GM12878 (cell line): ENCODE data around the gene COL6A3. TPM values are rescaled to one million over a fixed set of nuclear protein-coding genes. Genes with fewer than 3 reads are reported as not detected.

ENCODE experiments used
- ATAC-seq: fragments of 200-7000 bp; cut with Tn5 transposase; 3 replicates; pipeline ENCODE4 v1.9.1; 2020; ENCODE audit warnings: mild to moderate bottlenecking, moderate library complexity
- BruUV-seq: library from RNA; stranded (reverse); fragments of 400-500 nt; replicated peaks from 2 replicates; lab custom pipeline; 2021; lab: Mats Ljungman, UMichigan
- CTCF ChIA-PET: fragments of 300-600 bp; sonication (Branson Sonifier 250); formaldehyde crosslinking; extraction: SDS; loops from one replicate; lab custom pipeline; 2021; ENCODE audit warnings: inconsistent platforms; lab: Yijun Ruan, JAX
- POLR2A ChIA-PET: fragments of 350-600 bp; formaldehyde crosslinking; extraction: SDS; loops from one replicate; lab custom pipeline; 2021; ENCODE audit warnings: inconsistent platforms; lab: Charles Lee
- RAD21 ChIA-PET: fragments of 300-600 bp; sonication (Branson Sonifier 250); formaldehyde crosslinking; loops from one replicate; lab custom pipeline; 2023; ENCODE audit warnings: antibody characterized with exemption; ENCODE audit not compliant: unreplicated experiment; lab: Charles Lee
- SMC1A ChIA-PET: fragments of 300-600 bp; sonication (Branson Sonifier 250); formaldehyde crosslinking; loops from one replicate; lab custom pipeline; 2023; ENCODE audit not compliant: unreplicated experiment, uncharacterized antibody; lab: Charles Lee
- DNase-seq: peaks from one replicate; pipeline ENCODE4 v3.0.0-alpha.2; 2011; ENCODE audit warnings: low read depth, low spot score
- FAIRE-seq: peaks from 3 replicates; lab custom pipeline; 2011; peaks lifted over from hg19 to GRCh38; lab: Jason Lieb, UNC
- H2AFZ ChIP-seq: 2 replicates; pipeline ENCODE4 v1.6.0; 2011; ENCODE audit warnings: low read depth, low read length, control low read depth; ENCODE audit not compliant: control insufficient read depth
- H3K27ac ChIP-seq: 2 replicates; pipeline ENCODE4 v1.5.1; 2011; ENCODE audit warnings: control low read depth; ENCODE audit not compliant: control insufficient read depth, insufficient read depth
- H3K27me3 ChIP-seq, 2 experiments: replicated peaks in 1 of 2; 2 replicates each; pipeline versions ENCODE4 v1.6.0 to v1.6.1; 2011; ENCODE audit warnings: low read length in 1 of 2; ENCODE audit not compliant: control insufficient read depth in 2 of 2, insufficient read depth in 2 of 2
- H3K36me3 ChIP-seq, 2 experiments: 2 replicates each; pipeline ENCODE4 v1.5.1; 2011; ENCODE audit warnings: low read length in 1 of 2; ENCODE audit not compliant: control insufficient read depth in 2 of 2, insufficient read depth in 2 of 2
- H3K4me1 ChIP-seq: 2 replicates; pipeline ENCODE4 v1.6.1; 2011; ENCODE audit warnings: mild to moderate bottlenecking, low read length, moderate library complexity, mixed read lengths; ENCODE audit not compliant: control insufficient read depth, insufficient read depth
- H3K4me2 ChIP-seq: 2 replicates; pipeline ENCODE4 v1.6.0; 2011; ENCODE audit warnings: control low read depth; ENCODE audit not compliant: control insufficient read depth, insufficient read depth
- H3K4me3 ChIP-seq: fragments of 200-600 bp; sonication (generic); 2 replicates; pipeline ENCODE4 v1.5.1; 2016
- H3K79me2 ChIP-seq: 2 replicates; pipeline ENCODE4 v1.6.0; 2011; ENCODE audit warnings: low read length; ENCODE audit not compliant: control insufficient read depth, insufficient read depth
- H3K9ac ChIP-seq: 2 replicates; pipeline ENCODE4 v1.8.0; 2011; ENCODE audit warnings: low read length, control low read depth, mixed read lengths; ENCODE audit not compliant: control insufficient read depth, insufficient read depth
- H3K9me3 ChIP-seq: replicated peaks from 3 replicates; pipeline ENCODE4 v1.5.1; 2011; ENCODE audit warnings: mild to moderate bottlenecking, low read length; ENCODE audit not compliant: control insufficient read depth, insufficient read depth
- H4K20me1 ChIP-seq: 2 replicates; pipeline ENCODE4 v1.6.0; 2011; ENCODE audit not compliant: control insufficient read depth, insufficient read depth
- ASH2L ChIP-seq: fragments of 300-600, 200-600 bp; sonication (generic); IDR thresholded peaks from 2 replicates; pipeline ENCODE4 v1.6.1; 2017; ENCODE audit warnings: low read depth, mild to moderate bottlenecking, borderline replicate concordance
- CEBPB ChIP-seq, 2 experiments: fragments of 150-350 bp in 1 of 2; IDR thresholded peaks; 2 replicates each; pipeline ENCODE4 v1.6.1; 2012 to 2014; ENCODE audit warnings: low read depth in 2 of 2, low read length in 2 of 2, borderline replicate concordance in 1 of 2, inconsistent platforms in 1 of 2
- GATAD2B ChIP-seq: fragments of 450-650 bp; conservative IDR thresholded peaks from 2 replicates; pipeline ENCODE4 v1.6.1; 2017; ENCODE audit warnings: low read depth, mild to moderate bottlenecking, moderate library complexity
- MTA2 ChIP-seq: fragments of 450-650 bp; IDR thresholded peaks from 2 replicates; pipeline ENCODE4 v1.6.1; 2016; ENCODE audit warnings: low read depth, mild to moderate bottlenecking, moderate library complexity
- NBN ChIP-seq: fragments of 450-650 bp; IDR thresholded peaks from 2 replicates; pipeline ENCODE4 v1.6.1; 2016
- NFYA ChIP-seq: IDR thresholded peaks from 2 replicates; pipeline ENCODE4 v1.6.1; 2011; ENCODE audit warnings: low read depth, mild to moderate bottlenecking, low read length, improper control_type of control experiment, borderline replicate concordance
- NRF1 ChIP-seq: conservative IDR thresholded peaks from 2 replicates; pipeline ENCODE4 v1.6.1; 2011; ENCODE audit warnings: mild to moderate bottlenecking, low read depth, low read length, improper control_type of control experiment
- PML ChIP-seq: IDR thresholded peaks from 2 replicates; pipeline ENCODE4 v1.6.1; 2012; ENCODE audit warnings: low read length, inconsistent platforms
- POLR2A ChIP-seq: IDR thresholded peaks from 2 replicates; pipeline ENCODE4 v1.6.1; 2011; ENCODE audit warnings: low read depth, mild to moderate bottlenecking, low read length
- RELA ChIP-seq: fragments of 450-650 bp; IDR thresholded peaks from 2 replicates; pipeline ENCODE4 v1.8.0; 2014; ENCODE audit warnings: borderline replicate concordance; ENCODE audit not compliant: partially characterized antibody
- SMAD5 ChIP-seq: IDR thresholded peaks from 2 replicates; pipeline ENCODE4 v1.6.1; 2016; ENCODE audit warnings: antibody characterized with exemption, low read depth
- SMC3 ChIP-seq: IDR thresholded peaks from 2 replicates; pipeline ENCODE4 v1.6.1; 2011; ENCODE audit warnings: low read length, improper control_type of control experiment, borderline replicate concordance
- SREBF1 ChIP-seq: IDR thresholded peaks from 2 replicates; pipeline ENCODE4 v1.6.1; 2012; ENCODE audit warnings: mild to moderate bottlenecking, low read length
- SRF ChIP-seq, 2 experiments: IDR thresholded peaks; 2 replicates each; pipeline ENCODE4 v1.6.1; 2011; ENCODE audit warnings: low read depth in 2 of 2, low read length in 2 of 2, mild to moderate bottlenecking in 1 of 2, moderate library complexity in 1 of 2
- ZNF274 ChIP-seq: IDR thresholded peaks from one replicate; pipeline ENCODE4 v1.8.0; 2011; ENCODE audit not compliant: insufficient read length, insufficient read depth
- ZSCAN29 ChIP-seq: fragments of 450-650 bp; IDR thresholded peaks from 2 replicates; pipeline ENCODE4 v1.6.1; 2017; ENCODE audit warnings: mild to moderate bottlenecking, moderate library complexity
- WGBS: methylation state at CpG from one replicate; pipeline ENCODE4 v1.1.6; 2016; ENCODE audit warnings: low lambda C conversion rate; ENCODE audit not compliant: insufficient replicate concordance, insufficient coverage; ENCODE audit errors: missing lambda C conversion rate; 5-methylcytosine and 5-hydroxymethylcytosine counted together
- in situ Hi-C: fragments of 300-500 bp; cut with MboI; formaldehyde crosslinking; loops from 9 replicates; pipeline ENCODE4 v1.14.3; 2018; ENCODE audit warnings: mixed read lengths
- intact Hi-C: fragments of 100-400 bp; cut with micrococcal nuclease; formaldehyde crosslinking; loops from one replicate; pipeline ENCODE4 v1.14.2; 2022; ENCODE audit not compliant: unreplicated experiment
- polyA plus RNA-seq, 11 experiments: library from polyadenylated mRNA; depleted of rRNA in 4 of 11; unstranded in 6 of 11; stranded (reverse) in 5 of 11; fragments of >200 nt; fragmentation: Nextera tagmentation in 4 of 11; fragmentation: Illumina TruSeq in 1 of 11; extraction: Ambion mirVana in 4 of 11; extraction: Trizol in 1 of 11; gene quantifications; 1 replicate in 1 of 11; 2 replicates in 10 of 11; pipeline versions ENCODE4 v1.2.1 to v1.2.3, GENCODE V29; 2011 to 2016; ENCODE audit warnings: inconsistent platforms in 2 of 11, missing spikeins in 2 of 11, low read depth in 1 of 11
- total RNA-seq, 4 experiments: library from RNA; depleted of rRNA in 3 of 4; stranded (reverse); fragments of >200 nt in 3 of 4; fragmentation: Illumina TruSeq in 1 of 4; extraction: Trizol in 1 of 4; gene quantifications; 2 replicates each; pipeline versions ENCODE4 v1.2.1 to v1.2.3, GENCODE V29; 2013 to 2021
- TF ChIP-seq, protein P1 (sequence below): fragments of 450-650 bp; conservative IDR thresholded peaks from 2 replicates; pipeline ENCODE4 v1.6.1; 2017; ENCODE audit warnings: mild to moderate bottlenecking, moderate library complexity
- TF ChIP-seq, protein P2 (sequence below): fragments of 450-650 bp; IDR thresholded peaks from 2 replicates; pipeline ENCODE4 v1.6.1; 2018; ENCODE audit warnings: borderline replicate concordance, mild to moderate bottlenecking; ENCODE audit not compliant: partially characterized antibody
- TF ChIP-seq, protein P3 (sequence below): IDR thresholded peaks from 2 replicates; pipeline ENCODE4 v1.6.1; 2011; ENCODE audit warnings: borderline replicate concordance, low read depth, mild to moderate bottlenecking, moderate library complexity, mixed read lengths, low read length; ENCODE audit not compliant: insufficient read depth; ENCODE audit errors: extremely low read length

The COL6A3 gene
- total and polyA plus RNA-seq, 10 of the 15 experiments (the other 5 are each of a cell fraction or from before 2014, with no cell fraction given): 0.01 to 0.51 (median 0.09) TPM; not detected in 4

DNA sequence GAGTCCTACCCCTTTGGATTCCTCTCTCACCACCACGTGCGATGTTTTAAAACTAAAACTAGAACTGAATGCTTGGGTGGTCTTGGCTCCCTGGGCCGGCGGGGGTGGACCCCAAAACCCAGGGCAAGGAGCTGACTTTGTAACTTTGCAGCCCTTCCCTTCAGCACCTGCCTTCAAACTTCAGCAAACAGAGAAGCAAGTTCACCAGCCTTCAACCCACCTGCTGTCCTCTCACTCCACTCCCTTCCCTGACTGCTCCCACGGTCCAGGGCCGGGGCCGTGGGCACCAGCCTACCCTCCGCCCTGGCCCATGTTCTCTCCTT, 54.5 kb downstream of the COL6A3 start (continued):
- TF ChIP-seq SRF (IDR thresholded peaks at IDR 0.05; ENCODE audit: low read depth in 2 of 2, low read length in 2 of 2) (no peak), SREBF1 (no peak), MTA2 (no peak), PML (no peak)
- TF ChIP-seq, protein P1, sequence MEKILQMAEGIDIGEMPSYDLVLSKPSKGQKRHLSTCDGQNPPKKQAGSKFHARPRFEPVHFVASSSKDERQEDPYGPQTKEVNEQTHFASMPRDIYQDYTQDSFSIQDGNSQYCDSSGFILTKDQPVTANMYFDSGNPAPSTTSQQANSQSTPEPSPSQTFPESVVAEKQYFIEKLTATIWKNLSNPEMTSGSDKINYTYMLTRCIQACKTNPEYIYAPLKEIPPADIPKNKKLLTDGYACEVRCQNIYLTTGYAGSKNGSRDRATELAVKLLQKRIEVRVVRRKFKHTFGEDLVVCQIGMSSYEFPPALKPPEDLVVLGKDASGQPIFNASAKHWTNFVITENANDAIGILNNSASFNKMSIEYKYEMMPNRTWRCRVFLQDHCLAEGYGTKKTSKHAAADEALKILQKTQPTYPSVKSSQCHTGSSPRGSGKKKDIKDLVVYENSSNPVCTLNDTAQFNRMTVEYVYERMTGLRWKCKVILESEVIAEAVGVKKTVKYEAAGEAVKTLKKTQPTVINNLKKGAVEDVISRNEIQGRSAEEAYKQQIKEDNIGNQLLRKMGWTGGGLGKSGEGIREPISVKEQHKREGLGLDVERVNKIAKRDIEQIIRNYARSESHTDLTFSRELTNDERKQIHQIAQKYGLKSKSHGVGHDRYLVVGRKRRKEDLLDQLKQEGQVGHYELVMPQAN: no peak

DNA sequence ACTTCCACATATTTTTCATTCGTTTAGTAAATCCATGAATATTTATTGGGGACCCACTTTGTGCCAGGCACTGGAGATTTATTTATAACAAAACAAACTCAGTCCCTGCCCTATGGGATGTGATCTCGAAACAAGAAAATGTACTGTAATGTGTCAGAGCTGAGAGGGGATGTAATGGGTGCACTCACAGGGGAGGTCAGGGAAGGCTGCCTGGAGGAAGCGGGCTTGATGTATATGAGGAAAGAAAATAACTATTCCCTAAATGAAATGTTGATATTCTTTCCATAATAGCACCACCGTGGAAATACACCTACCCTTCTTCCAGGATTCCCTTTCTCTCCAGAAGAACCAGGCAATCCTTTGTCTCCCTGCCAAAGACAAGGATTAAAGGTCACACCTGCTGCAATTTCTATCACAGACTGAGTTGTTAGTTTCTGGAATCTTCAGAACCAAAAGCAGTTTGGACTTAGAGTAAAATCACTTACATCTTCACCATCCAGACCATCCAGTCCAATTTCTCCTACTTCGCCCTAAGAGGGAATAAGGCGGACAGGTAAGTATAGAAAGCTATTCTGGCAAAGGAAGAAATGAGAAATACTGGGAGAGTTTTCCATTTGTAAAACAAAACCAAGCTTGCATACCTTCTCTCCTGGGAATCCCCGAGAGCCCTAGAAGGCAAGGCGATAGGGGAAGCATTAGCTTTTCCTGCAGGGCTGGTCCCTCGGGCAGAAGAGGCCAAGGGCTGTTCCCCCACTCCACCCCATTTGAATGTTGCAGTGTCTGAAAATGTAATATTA, 55.0 kb downstream of the COL6A3 start:
- no peak overlapping the region for H3K27ac ChIP-seq
- no peak for DNase-seq
- H3K4me3 ChIP-seq: no peak overlapping the region
- H3K4me1 ChIP-seq: no peaks in the 10 kb centered on the region
- H3K27me3 ChIP-seq: peaks cover 8 to 11% of the 10 kb centered on the region in 2 experiments
- no TSS peak for BruUV-seq
- intact Hi-C loops: no loop called here
- RAD21 ChIA-PET: no interaction called here
- H3K9me3 ChIP-seq: no peaks in the 10 kb centered on the region
- in situ Hi-C loops: no loop called here
- no peak for ATAC-seq
- FAIRE-seq: no peak
- POLR2A ChIA-PET: no interaction called here
- H3K4me2 ChIP-seq: no peak overlapping the region
- WGBS: 29% methylated on average over 9 of the region's 9 CpGs
- H3K79me2 ChIP-seq: no peaks in the 10 kb centered on the region
- SMC1A ChIA-PET: interaction anchor here (0.5 kb wide), 1 partner anchor 475 kb away, joined by 3 read pairs; no protein-coding TSS in a partner anchor
- no peaks in the 10 kb centered on the region for H3K36me3 ChIP-seq
- CTCF ChIA-PET: no interaction called here
- H2AFZ ChIP-seq: no peak overlapping the region
- no peaks in the 10 kb centered on the region for H4K20me1 ChIP-seq
- no peak overlapping the region for H3K9ac ChIP-seq
- TF ChIP-seq CEBPB (IDR thresholded peaks at IDR 0.05; ENCODE audit: borderline replicate concordance in 1 of 2, low read depth in 2 of 2, low read length in 2 of 2): no peak
- TF ChIP-seq GATAD2B: no peak
- no peak for TF ChIP-seq POLR2A
- no peak for TF ChIP-seq ZSCAN29
- no peak for TF ChIP-seq RELA
- TF ChIP-seq, protein P2, sequence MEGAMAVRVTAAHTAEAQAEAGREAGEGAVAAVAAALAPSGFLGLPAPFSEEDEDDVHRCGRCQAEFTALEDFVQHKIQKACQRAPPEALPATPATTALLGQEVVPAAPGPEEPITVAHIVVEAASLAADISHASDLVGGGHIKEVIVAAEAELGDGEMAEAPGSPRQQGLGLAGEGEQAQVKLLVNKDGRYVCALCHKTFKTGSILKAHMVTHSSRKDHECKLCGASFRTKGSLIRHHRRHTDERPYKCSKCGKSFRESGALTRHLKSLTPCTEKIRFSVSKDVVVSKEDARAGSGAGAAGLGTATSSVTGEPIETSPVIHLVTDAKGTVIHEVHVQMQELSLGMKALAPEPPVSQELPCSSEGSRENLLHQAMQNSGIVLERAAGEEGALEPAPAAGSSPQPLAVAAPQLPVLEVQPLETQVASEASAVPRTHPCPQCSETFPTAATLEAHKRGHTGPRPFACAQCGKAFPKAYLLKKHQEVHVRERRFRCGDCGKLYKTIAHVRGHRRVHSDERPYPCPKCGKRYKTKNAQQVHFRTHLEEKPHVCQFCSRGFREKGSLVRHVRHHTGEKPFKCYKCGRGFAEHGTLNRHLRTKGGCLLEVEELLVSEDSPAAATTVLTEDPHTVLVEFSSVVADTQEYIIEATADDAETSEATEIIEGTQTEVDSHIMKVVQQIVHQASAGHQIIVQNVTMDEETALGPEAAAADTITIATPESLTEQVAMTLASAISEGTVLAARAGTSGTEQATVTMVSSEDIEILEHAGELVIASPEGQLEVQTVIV: no peak
- no peak for TF ChIP-seq SMAD5
- no peak for TF ChIP-seq ASH2L
- no peak for TF ChIP-seq ZNF274
- no peak for TF ChIP-seq MTA2
- no peak for TF ChIP-seq NBN
- no peak for TF ChIP-seq NFYA
- TF ChIP-seq NRF1: no peak
- no peak for TF ChIP-seq PML
- TF ChIP-seq, protein P3, sequence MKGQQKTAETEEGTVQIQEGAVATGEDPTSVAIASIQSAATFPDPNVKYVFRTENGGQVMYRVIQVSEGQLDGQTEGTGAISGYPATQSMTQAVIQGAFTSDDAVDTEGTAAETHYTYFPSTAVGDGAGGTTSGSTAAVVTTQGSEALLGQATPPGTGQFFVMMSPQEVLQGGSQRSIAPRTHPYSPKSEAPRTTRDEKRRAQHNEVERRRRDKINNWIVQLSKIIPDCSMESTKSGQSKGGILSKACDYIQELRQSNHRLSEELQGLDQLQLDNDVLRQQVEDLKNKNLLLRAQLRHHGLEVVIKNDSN: no peak
- TF ChIP-seq SMC3: no peak
